Peyer's patch (tissue), 4 donors: ENCODE measurements around the gene BCAN. TPM values are rescaled to one million over a fixed set of nuclear protein-coding genes. Genes with fewer than 3 reads are reported as not detected.

Experiments used
- DNase-seq, 3 donors: peaks; one replicate each; pipeline ENCODE4 v3.0.0-alpha.2; 2017 to 2019
- H3K27ac ChIP-seq, 4 donors: fragments of 200-600 bp; sonication (generic); one replicate each; pipeline ENCODE4 v1.5.1; 2016 to 2019
- H3K27me3 ChIP-seq, 2 donors: fragments of 200-600 bp; sonication (generic); one replicate each; pipeline ENCODE4 v1.5.1; 2019
- H3K36me3 ChIP-seq, 3 donors: fragments of 200-600 bp; sonication (generic); one replicate each; pipeline ENCODE4 v1.5.1; 2016 to 2019
- H3K4me1 ChIP-seq, 4 donors: fragments of 200-600 bp; sonication (generic); one replicate each; pipeline ENCODE4 v1.5.1; 2016 to 2019
- H3K4me3 ChIP-seq, 4 donors: fragments of 200-600 bp; sonication (generic); 1 replicate in 3 of 4; 2 replicates in 1 of 4; pipeline ENCODE4 v1.5.1; 2016 to 2019; ENCODE audit warnings: mild to moderate bottlenecking in 1 of 4
- H3K9me3 ChIP-seq, 4 donors: fragments of 200-600 bp; sonication (generic); one replicate each; pipeline ENCODE4 v1.5.1; 2016 to 2019; ENCODE audit warnings: mild to moderate bottlenecking in 1 of 4
- POLR2A ChIP-seq, 2 donors: fragments of 450-650 bp; IDR thresholded peaks; one replicate each; pipeline ENCODE4 v1.5.1; 2017; ENCODE audit warnings: antibody characterized with exemption in 2 of 2, mild to moderate bottlenecking in 2 of 2, moderate library complexity in 2 of 2
- total RNA-seq, 4 donors: library from RNA; depleted of rRNA; stranded (reverse); fragments of >200 nt; gene quantifications; one replicate each; pipeline ENCODE4 v1.1.0, GENCODE V29; 2016
- TF ChIP-seq, protein P1 (sequence below), 6 experiments: fragments of 450-650 bp in 4 of 6; fragments of 200-600 bp in 2 of 6; sonication (generic) in 1 of 6; IDR thresholded peaks; one replicate each; pipeline ENCODE4 v1.5.1; 2017 to 2019; ENCODE audit warnings: antibody characterized with exemption in 6 of 6, mild to moderate bottlenecking in 3 of 6, moderate library complexity in 1 of 6

The BCAN gene
- total RNA-seq, 4 donors from 2014 or later = 0.28 to 1.3 TPM; not detected in 2

DNA sequence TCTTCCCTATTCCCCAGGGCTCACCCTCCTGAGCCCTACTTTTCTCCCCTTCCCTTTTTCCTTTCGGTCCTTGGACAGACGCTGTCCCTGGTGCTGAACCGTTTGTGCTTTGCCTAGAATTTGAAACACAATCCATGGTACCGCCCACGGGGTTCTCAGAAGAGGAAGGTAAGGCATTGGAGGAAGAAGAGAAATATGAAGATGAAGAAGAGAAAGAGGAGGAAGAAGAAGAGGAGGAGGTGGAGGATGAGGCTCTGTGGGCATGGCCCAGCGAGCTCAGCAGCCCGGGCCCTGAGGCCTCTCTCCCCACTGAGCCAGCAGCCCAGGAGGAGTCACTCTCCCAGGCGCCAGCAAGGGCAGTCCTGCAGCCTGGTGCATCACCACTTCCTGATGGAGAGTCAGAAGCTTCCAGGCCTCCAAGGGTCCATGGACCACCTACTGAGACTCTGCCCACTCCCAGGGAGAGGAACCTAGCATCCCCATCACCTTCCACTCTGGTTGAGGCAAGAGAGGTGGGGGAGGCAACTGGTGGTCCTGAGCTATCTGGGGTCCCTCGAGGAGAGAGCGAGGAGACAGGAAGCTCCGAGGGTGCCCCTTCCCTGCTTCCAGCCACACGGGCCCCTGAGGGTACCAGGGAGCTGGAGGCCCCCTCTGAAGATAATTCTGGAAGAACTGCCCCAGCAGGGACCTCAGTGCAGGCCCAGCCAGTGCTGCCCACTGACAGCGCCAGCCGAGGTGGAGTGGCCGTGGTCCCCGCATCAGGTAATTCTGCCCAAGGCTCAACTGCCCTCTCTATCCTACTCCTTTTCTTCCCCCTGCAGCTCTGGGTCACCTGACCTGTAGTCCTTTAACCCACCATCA lies 10.4 kb downstream of the BCAN start:
- H3K4me3 ChIP-seq = no peak overlapping the region
- H3K27ac ChIP-seq = no peak overlapping the region
- TF ChIP-seq, protein P1, sequence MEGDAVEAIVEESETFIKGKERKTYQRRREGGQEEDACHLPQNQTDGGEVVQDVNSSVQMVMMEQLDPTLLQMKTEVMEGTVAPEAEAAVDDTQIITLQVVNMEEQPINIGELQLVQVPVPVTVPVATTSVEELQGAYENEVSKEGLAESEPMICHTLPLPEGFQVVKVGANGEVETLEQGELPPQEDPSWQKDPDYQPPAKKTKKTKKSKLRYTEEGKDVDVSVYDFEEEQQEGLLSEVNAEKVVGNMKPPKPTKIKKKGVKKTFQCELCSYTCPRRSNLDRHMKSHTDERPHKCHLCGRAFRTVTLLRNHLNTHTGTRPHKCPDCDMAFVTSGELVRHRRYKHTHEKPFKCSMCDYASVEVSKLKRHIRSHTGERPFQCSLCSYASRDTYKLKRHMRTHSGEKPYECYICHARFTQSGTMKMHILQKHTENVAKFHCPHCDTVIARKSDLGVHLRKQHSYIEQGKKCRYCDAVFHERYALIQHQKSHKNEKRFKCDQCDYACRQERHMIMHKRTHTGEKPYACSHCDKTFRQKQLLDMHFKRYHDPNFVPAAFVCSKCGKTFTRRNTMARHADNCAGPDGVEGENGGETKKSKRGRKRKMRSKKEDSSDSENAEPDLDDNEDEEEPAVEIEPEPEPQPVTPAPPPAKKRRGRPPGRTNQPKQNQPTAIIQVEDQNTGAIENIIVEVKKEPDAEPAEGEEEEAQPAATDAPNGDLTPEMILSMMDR (IDR thresholded peaks at IDR 0.05) = no peak
- no peak for TF ChIP-seq POLR2A (IDR thresholded peaks at IDR 0.05)
- no peak for DNase-seq
- H3K9me3 ChIP-seq = no peaks in the 10 kb centered on the region
- no peaks in the 10 kb centered on the region for H3K36me3 ChIP-seq
- H3K27me3 ChIP-seq = no peaks in the 10 kb centered on the region
- H3K4me1 ChIP-seq = peaks cover 1 to 9% (median 6%) of the 10 kb centered on the region in 4 donors

DNA sequence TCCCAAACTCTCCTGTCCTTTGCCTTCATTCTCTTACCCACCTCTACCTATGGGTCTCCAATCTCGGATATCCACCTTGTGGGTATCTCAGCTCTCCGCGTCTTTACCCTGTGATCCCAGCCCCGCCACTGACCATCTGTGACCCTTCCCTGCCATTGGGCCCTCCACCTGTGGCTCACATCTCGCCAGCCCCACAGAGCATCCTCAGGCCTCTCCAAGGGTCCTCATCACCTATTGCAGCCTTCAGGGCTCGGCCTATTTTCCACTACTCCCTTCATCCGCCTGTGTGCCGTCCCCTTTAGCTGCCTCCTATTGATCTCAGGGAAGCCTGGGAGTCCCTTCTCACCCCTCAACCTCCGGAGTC lies 11.1 kb downstream of the BCAN start:
- DNase-seq = no peak

DNA sequence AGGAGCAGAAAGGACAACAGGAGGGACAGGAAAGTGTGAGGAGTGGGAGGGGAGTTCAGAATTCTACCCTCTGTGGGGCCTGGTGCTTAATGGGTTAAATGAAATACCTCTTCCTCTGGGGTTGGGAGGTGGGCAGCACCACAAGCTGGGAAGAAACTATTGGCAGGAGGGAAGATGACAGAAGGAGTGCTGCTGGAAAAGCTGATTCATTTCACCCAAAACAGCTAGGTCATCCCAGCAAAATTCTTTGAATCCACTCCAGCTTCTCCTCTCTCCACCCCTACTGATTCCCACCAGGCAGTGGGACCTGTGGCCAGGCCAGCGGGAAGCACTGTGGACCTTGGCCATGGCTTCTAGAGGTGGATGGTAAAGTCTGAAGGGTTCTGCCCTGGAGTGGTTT lies 12.8 kb downstream of the BCAN start:
- no peak for TF ChIP-seq POLR2A (IDR thresholded peaks at IDR 0.05)
- TF ChIP-seq, protein P1 (IDR thresholded peaks at IDR 0.05) = no peak

More for the DNA sequence above, 11.1 kb downstream of the BCAN start:
- Histone ChIP-seq H3K27ac (no peak overlapping the region), H3K4me3 (no peak overlapping the region), H3K4me1 (peaks cover 5 to 15% (median 10%) of the 10 kb centered on the region in 4 donors), H3K36me3 (no peaks in the 10 kb centered on the region), H3K27me3 (no peaks in the 10 kb centered on the region), H3K9me3 (no peaks in the 10 kb centered on the region)
- no peak for TF ChIP-seq POLR2A (IDR thresholded peaks at IDR 0.05)
- TF ChIP-seq, protein P1 (IDR thresholded peaks at IDR 0.05) = no peak

DNA sequence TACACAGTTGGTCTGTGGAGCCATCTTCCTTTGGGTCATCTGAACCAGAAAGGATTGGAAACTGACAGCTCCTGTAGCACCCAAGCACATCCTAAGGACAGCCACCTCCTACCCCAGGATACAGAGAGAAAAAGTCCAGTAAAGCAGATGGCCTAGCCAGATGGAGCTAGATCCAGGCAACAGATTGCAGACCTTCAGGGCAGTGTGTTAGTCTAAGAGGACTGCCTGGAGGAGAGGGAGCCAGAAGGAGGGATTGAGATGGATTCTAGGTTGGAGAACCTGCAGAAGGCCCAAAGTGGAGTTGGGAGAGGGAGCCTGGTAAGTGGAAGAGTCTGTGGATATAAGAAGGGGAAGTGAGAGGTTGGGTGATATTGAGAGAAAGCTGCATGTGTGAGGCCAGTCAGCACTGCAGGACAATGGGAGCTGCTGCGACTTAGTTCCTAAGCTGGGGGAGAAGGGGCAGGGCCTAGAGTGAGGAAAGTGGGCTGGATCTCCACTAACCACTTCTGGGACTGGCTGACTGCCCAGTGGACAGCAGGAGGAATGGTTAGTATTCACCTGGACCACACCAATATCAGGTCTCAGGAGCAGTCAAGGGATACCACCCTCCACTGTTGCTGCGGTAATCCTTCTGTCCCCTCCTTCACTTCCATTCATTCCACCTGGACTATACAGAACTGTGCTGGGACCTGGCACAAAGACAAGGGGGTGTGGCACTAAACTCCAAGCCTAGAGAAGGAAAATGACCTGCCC lies 13.4 kb downstream of the BCAN start:
- no peaks in the 10 kb centered on the region for H3K27me3 ChIP-seq
- no peak for DNase-seq

More for the DNA sequence above, 12.8 kb downstream of the BCAN start:
- Histone ChIP-seq H3K27me3 (no peaks in the 10 kb centered on the region), H3K27ac (no peak overlapping the region), H3K9me3 (no peaks in the 10 kb centered on the region), H3K36me3 (no peaks in the 10 kb centered on the region), H3K4me3 (no peak overlapping the region), H3K4me1 (peaks cover 7 to 33% (median 14%) of the 10 kb centered on the region in 4 donors)
- no peak for DNase-seq

DNA sequence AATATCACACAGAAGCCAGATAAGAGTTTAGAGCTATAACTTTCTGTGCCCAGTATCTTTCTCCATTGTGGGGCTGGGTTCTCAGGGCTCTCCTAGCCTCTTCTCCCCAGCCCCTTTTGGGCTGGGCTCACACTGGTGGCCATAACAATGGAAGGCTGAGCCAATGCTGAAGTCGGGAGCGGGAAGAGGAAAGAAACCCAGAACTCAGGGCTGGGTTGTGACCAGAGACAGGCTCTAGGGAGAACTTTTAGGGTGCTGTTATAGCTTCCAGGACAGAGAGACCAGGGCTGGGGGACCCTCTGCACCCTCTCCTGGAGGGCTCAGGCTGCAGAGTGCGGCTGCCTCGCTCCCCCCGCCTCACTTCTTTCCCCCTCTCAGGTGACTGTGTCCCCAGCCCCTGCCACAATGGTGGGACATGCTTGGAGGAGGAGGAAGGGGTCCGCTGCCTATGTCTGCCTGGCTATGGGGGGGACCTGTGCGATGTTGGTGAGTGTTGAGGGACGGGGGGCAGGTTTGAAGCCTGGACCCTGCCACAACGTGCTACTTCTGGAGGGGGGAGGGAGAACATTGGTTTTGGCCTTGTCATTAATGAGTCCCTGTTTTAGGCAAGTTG lies 14.1 kb downstream of the BCAN start:
- Histone ChIP-seq H3K36me3 (no peaks in the 10 kb centered on the region), H3K9me3 (no peaks in the 10 kb centered on the region), H3K27me3 (no peaks in the 10 kb centered on the region), H3K27ac (no peak overlapping the region), H3K4me3 (no peak overlapping the region), H3K4me1 (peaks cover 7 to 44% (median 18%) of the 10 kb centered on the region in 4 donors)
- no peak for DNase-seq
- TF ChIP-seq, protein P1 (IDR thresholded peaks at IDR 0.05) = no peak
- no peak for TF ChIP-seq POLR2A (IDR thresholded peaks at IDR 0.05)

More for the DNA sequence above, 13.4 kb downstream of the BCAN start:
- H3K27ac ChIP-seq = no peak overlapping the region
- no peak overlapping the region for H3K4me3 ChIP-seq
- no peaks in the 10 kb centered on the region for H3K36me3 ChIP-seq
- no peak for TF ChIP-seq POLR2A (IDR thresholded peaks at IDR 0.05)
- TF ChIP-seq, protein P1 (IDR thresholded peaks at IDR 0.05) = no peak
- H3K9me3 ChIP-seq = no peaks in the 10 kb centered on the region
- peaks cover 7 to 37% (median 18%) of the 10 kb centered on the region in 4 donors for H3K4me1 ChIP-seq
